ENCODE results near the gene POT1.

The POT1 gene

GRCh38 chr7:124775422-124775821 lies 154.2 kb downstream of the POT1 start:
- no peak for DNase-seq (ENCODE audit: low read depth in 4 of 4, low spot score in 1 of 4)

GRCh38 chr7:124773938-124774337 lies 155.7 kb downstream of the POT1 start:
- DNase-seq (ENCODE audit: low read depth in 4 of 4, low spot score in 1 of 4) = no peak

DNA sequence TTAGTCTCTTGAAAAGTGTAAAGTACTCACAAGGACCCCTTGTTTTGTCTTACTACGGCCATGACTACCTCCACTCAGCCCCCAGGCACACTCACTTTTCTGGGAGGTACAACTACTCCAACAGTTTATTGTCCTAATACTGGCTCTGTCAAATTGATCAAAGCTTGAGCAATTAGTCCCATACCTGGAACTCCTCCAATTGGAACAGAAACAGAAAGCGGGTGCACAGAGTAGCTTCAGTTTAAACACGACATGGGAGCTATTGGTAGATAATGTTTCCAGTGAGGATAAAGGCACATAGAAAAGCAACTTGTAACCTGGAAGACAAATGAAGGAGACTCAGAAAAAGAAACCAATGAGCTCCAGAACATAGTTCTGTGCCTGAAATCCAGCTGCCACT lies 156.3 kb downstream of the POT1 start:
- no peak for DNase-seq (ENCODE audit: low read depth in 4 of 4, low spot score in 1 of 4)
